Sigmoid colon (tissue), 7 donors: ENCODE data around the gene VPS8. TPM values are rescaled to one million over a fixed set of nuclear protein-coding genes. Genes with fewer than 3 reads are reported as not detected.

ENCODE experiments used
- DNase-seq: peaks from one replicate; pipeline ENCODE4 v3.0.0-alpha.2; 2019
- H3K27ac ChIP-seq, 4 donors: fragments of 200-600 bp; sonication (generic); one replicate each; pipeline ENCODE4 v1.5.1; 2016 to 2019; ENCODE audit warnings: mild to moderate bottlenecking in 1 of 4
- H3K27me3 ChIP-seq, 3 donors: fragments of 200-600 bp; sonication (generic); one replicate each; pipeline ENCODE4 v1.5.1; 2019; ENCODE audit warnings: mild to moderate bottlenecking in 1 of 3
- H3K36me3 ChIP-seq, 4 donors: fragments of 200-600 bp; sonication (generic); one replicate each; pipeline ENCODE4 v1.5.1; 2016 to 2019
- H3K4me1 ChIP-seq, 4 donors: fragments of 200-600 bp; sonication (generic); one replicate each; pipeline ENCODE4 v1.5.1; 2017 to 2019
- H3K4me3 ChIP-seq, 4 donors: fragments of 200-600 bp; sonication (generic); one replicate each; pipeline ENCODE4 v1.5.1; 2017 to 2019; ENCODE audit warnings: mild to moderate bottlenecking in 2 of 4, moderate library complexity in 1 of 4
- H3K9me3 ChIP-seq, 4 donors: fragments of 200-600 bp in 3 of 4; sonication (generic) in 3 of 4; one replicate each; pipeline versions ENCODE4 v1.5.1 to v1.6.1; 2013 to 2019
- CTCF ChIP-seq, 4 experiments: fragments of 450-650 bp in 3 of 4; fragments of 200-600 bp in 1 of 4; IDR thresholded peaks; one replicate each; pipeline ENCODE4 v1.5.1; 2016 to 2019; ENCODE audit warnings: antibody characterized with exemption in 4 of 4, mild to moderate bottlenecking in 3 of 4, moderate library complexity in 2 of 4
- EP300 ChIP-seq, 4 donors: sonication (generic); formaldehyde crosslinking; IDR thresholded peaks; one replicate each; pipeline ENCODE4 v1.6.1; 2017; ENCODE audit warnings: antibody characterized with exemption in 4 of 4
- POLR2A ChIP-seq, 2 donors: fragments of 450-650 bp; IDR thresholded peaks; one replicate each; pipeline ENCODE4 v1.6.1; 2016; ENCODE audit warnings: antibody characterized with exemption in 2 of 2, mild to moderate bottlenecking in 2 of 2, moderate library complexity in 2 of 2
- POLR2AphosphoS5 ChIP-seq, 4 donors: sonication (generic); formaldehyde crosslinking; IDR thresholded peaks; one replicate each; pipeline ENCODE4 v1.6.1; 2017; ENCODE audit warnings: antibody characterized with exemption in 4 of 4
- WGBS, 2 donors: extraction: QIAGEN DNeasy Blood & Tissue Kit; methylation state at CpG; one replicate each; pipeline ENCODE4 v1.1.7; 2013; 5-methylcytosine and 5-hydroxymethylcytosine counted together
- intact Hi-C: fragments of 100-400 bp; cut with DNase I; formaldehyde crosslinking; loops from one replicate; pipeline ENCODE4 v1.15.1; 2023
- polyA plus RNA-seq, 3 donors: library from polyadenylated mRNA; stranded (reverse); fragments of 200-250 nt; gene quantifications; one replicate each; pipeline ENCODE4 v1.2.3, GENCODE V29; 2013
- total RNA-seq, 4 donors: library from RNA; depleted of rRNA; stranded (reverse); fragments of >200 nt; gene quantifications; one replicate each; pipeline ENCODE4 v1.1.0, GENCODE V29; 2016
- donor health status: healthy with polysubstance abuse.
- donor health status: Bipolar disorder and iron deficiency.
- donor health status: healthy.

Gene VPS8
- total and polyA plus RNA-seq, 7 donors, result 12.0 to 64.5 (median 34.6) TPM

DNA sequence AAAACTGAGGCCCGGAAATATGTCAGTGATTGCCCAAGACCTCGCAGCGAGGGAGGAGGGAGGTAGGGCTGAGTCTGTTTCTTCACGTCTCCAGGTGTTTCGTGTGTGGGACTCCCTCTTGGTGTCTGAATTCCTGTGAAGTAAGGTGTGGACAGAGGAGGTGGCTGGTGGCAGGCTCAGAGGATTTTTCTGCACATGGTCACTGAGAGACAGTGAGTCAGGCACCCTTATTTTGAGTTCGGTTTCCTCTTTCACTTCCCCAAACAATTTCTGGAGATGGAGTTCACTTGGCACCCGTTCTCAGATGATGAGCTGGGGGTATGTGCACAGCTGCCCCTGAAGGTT lies 46.3 kb upstream of the VPS8 start:
- Histone ChIP-seq H3K4me1 (peaks cover 0 to 5% (median 0%) of the 10 kb centered on the region in 4 donors), H3K27ac (no peak overlapping the region), H3K36me3 (no peaks in the 10 kb centered on the region), H3K27me3 (peaks cover 0 to 5% (median 0%) of the 10 kb centered on the region in 3 donors), H3K4me3 (no peak overlapping the region), H3K9me3 (no peaks in the 10 kb centered on the region)
- intact Hi-C loops, result no loop called here
- WGBS, 2 donors, result 15 to 44% methylated on average over 7 of the region's 7 CpGs
- TF ChIP-seq POLR2A (IDR thresholded peaks at IDR 0.05) (no peak), EP300 (IDR thresholded peaks at IDR 0.05) (no peak), CTCF (IDR thresholded peaks at IDR 0.05) (no peak), POLR2AphosphoS5 (IDR thresholded peaks at IDR 0.05) (no peak)
- DNase-seq, result no peak

GRCh38 chr3:184766555-184767261 lies 45.3 kb upstream of the VPS8 start:
- intact Hi-C loops, result no loop called here
- Histone ChIP-seq H3K36me3 (no peaks in the 10 kb centered on the region), H3K27ac (no peak overlapping the region), H3K4me3 (no peak overlapping the region), H3K27me3 (peaks cover 0 to 5% (median 0%) of the 10 kb centered on the region in 3 donors), H3K4me1 (no peaks in the 10 kb centered on the region), H3K9me3 (no peaks in the 10 kb centered on the region)
- 84 to 86% methylated on average over 4 of the region's 4 CpGs for WGBS, 2 donors
- no peak for TF ChIP-seq CTCF (IDR thresholded peaks at IDR 0.05)
- TF ChIP-seq EP300 (IDR thresholded peaks at IDR 0.05), result no peak
- TF ChIP-seq POLR2AphosphoS5 (IDR thresholded peaks at IDR 0.05), result no peak
- no peak for DNase-seq

DNA sequence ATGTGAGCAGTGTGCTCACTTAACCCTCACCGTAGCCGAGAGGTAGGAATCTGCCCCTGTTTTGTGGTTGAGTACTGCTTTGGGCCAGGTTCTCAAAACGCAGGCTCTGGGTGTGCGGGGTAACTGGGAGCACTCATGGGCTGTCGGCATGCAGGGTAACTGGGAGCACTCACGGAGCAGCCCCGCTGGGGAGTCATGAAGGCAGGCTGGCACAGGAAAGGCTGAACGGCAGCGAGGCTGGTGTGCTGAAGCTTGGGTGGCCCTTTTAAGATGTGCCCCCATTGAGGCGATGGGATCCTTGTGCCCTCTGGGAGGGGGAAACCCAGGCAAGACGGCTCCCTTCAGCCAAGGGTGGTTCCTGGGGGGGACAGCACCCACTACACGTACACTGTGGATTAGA lies 44.6 kb upstream of the VPS8 start:
- no peak for DNase-seq
- Histone ChIP-seq H3K9me3 (no peaks in the 10 kb centered on the region), H3K4me1 (no peaks in the 10 kb centered on the region), H3K4me3 (no peak overlapping the region), H3K36me3 (no peaks in the 10 kb centered on the region), H3K27me3 (peaks cover 0 to 5% (median 0%) of the 10 kb centered on the region in 3 donors), H3K27ac (no peak overlapping the region)
- intact Hi-C loops, result no loop called here
- 84 to 90% methylated on average over 12 of the region's 12 CpGs for WGBS, 2 donors
- TF ChIP-seq CTCF (IDR thresholded peaks at IDR 0.05) (no peak), POLR2AphosphoS5 (IDR thresholded peaks at IDR 0.05) (no peak), EP300 (IDR thresholded peaks at IDR 0.05) (no peak), POLR2A (IDR thresholded peaks at IDR 0.05) (no peak)

- H3K4me3 ChIP-seq, result no peak overlapping the region
- no peaks in the 10 kb centered on the region for H3K4me1 ChIP-seq
- no peaks in the 10 kb centered on the region for H3K9me3 ChIP-seq
- no peaks in the 10 kb centered on the region for H3K36me3 ChIP-seq
- H3K27me3 ChIP-seq, result peaks cover 0 to 5% (median 0%) of the 10 kb centered on the region in 3 donors
- intact Hi-C loops, result loop anchor here (10.0 kb wide), 1 partner anchor 405 kb away; the partner anchor contains the start of genes CLCN2 and POLR2H
- no peak for DNase-seq
- WGBS, 2 donors, result 62 to 83% methylated on average over 26 of the region's 26 CpGs
- no peak overlapping the region for H3K27ac ChIP-seq
- no peak for TF ChIP-seq POLR2AphosphoS5 (IDR thresholded peaks at IDR 0.05)
- TF ChIP-seq EP300 (IDR thresholded peaks at IDR 0.05), result no peak
- no peak for TF ChIP-seq POLR2A (IDR thresholded peaks at IDR 0.05)
- TF ChIP-seq CTCF (IDR thresholded peaks at IDR 0.05), result no peak
Measured at GRCh38 chr3:184769382-184770170, 42.4 kb upstream of the VPS8 start.
